ENCODE results near the gene CEP43.

Gene CEP43

DNA sequence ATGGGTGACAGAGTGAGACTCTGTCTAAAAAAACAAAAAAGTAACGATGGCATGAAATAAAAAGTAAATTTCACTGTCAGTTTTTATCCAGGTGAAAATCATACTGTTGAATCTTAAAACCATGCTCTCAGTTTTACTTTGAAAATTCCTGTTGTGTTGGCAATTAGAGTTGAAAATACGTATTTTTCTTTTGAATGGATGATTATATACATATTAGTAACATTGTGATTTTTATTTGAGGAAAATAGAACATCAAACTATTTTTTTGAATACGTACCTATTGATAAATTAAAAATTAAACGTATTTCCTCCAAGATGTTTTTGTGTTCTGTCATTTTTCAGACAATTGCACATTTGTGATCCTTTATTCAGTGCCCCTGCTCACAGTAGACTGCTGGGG, 14.7 kb downstream of the CEP43 start:
- DNase-seq, result no peak

DNA sequence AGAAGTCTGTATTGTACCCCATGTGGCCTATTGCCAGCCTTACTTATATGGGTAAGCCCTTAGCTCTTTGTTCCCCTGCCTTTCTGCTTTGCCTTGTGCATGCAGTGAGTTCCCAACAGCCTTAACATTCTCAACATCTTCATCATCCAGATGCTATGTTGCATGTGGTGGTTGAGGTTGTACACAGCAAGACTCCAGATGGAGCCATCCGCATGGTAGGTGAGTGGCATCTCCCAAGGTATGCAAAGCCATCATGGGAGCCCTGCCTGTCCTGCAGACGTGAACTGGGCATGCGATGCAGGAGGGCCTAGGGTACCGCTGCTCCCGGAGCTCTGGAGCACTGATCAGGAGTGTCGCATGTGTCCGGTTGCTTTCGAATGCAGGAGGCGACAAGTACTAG, 16.1 kb downstream of the CEP43 start:
- DNase-seq, result no peak

DNA sequence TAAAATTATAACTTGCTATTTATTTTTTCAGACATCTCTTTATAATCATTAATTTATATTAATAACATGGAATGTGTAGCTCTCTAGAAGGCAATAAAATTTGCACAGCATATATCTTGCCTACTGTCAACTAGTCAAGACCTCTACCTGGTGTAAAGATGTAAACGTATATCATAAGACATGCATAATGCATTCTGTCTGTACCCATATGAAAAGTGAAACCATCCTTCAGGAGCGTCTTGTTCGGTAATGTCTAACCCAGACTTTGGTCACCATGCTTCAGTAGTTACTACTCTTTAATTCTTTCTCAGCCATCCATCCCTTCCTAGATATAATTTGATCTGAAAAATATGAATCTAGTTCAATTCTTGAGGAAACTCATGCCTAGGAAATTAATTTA, 21.0 kb downstream of the CEP43 start:
- DNase-seq, result no peak

DNA sequence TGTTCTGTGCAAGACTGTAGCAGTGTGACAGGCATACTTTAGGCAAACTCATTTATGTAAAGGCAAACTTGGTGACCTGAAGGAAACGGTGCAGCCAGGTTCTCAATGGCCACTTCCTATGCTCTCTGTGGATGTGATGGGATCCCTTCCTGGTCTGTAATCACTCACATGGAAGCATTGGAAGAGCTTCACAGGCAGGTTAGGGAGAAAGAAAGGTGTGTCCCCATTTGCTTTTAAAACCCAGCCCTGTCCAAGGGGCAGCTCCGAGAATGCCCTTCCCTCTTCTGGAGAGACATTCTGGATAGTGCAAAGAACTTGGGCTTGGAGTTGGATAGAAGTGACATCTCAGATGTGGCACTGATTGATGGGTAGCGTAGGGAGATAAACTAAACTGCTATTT, 28.1 kb downstream of the CEP43 start:
- no peak for DNase-seq

DNA sequence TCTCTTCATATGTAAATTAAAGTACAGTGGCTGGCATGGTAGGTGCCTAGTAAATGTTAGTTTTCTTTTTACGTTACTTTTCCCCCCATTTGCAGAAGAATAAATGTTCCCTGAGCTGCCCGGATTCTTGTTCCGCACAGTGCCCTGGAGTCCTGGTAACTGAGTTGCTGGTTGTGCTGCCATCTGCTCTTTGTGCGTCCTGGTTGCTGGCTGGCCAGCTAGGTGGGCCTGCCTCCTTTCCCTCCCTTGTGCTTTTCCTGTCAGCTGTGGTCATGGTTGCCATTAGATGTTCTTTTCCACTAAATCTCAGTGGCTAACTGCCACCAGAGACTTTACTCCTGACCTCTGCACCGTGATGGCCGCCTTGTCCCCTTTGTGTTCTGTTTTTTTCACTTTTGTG, 28.6 kb downstream of the CEP43 start:
- peak in 2 of 14 donors; percentile 28 to 44 for DNase-seq

DNA sequence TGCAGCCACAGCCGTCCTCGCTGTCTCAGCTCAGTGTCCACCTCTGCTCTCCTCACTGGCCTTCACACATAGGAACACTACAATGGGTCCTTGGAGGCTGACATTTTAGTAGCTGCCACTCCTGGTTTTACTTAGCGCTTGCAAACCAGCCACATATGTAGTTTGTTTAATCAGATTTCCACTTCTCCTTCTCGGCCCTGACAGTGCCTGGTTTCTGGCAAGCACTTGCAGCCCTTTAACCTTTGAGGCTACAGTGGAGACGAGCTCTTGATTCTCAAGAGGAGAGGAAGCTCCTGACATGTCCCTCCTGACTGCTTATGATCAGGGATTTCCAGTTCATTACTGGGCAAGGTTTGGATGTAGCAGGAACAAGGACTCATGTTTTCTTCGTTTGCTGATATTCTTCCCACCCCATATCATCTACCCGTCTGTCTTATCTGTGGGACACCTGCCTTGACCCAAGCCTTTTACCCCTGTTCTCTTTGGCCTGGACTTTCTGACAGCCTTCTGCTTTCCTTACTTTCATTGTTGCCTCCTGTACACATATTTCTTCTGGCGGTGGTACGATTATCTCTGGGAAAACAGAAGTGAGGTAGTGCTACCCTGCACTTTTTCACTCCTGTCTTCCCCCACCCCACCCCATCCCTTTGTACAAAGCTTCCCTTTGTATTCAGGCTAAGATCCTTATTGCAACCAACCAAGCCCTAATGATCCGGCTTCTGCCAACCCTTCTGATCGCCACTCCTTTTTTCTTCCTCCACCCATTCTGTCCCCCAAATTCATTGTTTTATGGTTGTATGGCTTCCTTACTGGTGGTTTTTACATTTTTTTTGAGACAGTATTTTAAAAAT, 31.2 kb downstream of the CEP43 start:
- DNase-seq, result no peak

DNA sequence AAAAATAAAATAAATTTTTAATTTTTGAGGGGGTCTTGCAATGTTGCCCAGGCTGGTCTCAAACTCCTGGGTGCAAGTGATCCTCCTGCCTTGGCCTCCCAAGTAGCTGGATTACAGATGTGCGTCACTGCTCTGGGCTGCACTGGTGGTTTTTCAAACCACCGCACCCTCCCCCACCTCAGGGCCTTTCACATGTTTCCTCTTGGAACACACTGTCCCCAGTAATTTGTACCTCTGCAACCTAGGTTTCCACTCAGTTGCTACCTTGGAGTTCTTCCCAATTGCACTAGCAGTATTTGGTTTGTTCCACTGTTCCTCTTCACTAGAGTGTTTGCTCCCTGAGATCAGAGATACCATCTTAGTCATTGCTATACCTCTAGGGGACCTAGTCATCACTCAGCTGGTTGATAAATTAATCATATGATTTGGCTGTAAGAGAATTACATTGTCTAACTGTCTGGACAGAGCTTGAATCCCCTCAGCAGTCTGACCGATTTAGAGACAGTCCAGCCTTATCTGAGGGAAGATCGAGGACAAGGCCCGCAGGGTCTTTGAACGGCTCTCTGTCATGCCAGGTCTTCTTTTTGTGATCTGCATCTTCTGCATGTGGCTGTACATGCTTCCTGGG, 32.0 kb downstream of the CEP43 start:
- DNase-seq, result no peak

DNA sequence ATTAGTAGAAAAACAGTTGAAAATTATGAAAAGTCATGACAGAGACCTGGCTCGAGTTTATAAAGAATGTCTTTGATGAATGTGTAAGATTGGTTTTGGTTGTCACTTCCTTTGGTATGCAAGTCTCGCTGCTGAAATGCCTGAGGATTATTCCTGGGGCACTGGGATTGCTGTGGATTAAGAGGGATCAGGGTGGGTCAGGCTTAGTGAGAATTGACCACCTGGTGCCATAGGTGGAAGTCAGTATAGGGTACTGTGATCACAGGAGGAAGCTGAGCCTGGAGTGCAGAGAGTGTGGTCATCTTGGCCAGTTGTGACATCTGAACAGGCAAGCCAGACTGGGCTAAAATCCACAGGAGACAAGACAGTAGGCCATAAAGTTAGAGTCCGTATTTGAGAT, 34.9 kb downstream of the CEP43 start:
- no peak for DNase-seq

DNA sequence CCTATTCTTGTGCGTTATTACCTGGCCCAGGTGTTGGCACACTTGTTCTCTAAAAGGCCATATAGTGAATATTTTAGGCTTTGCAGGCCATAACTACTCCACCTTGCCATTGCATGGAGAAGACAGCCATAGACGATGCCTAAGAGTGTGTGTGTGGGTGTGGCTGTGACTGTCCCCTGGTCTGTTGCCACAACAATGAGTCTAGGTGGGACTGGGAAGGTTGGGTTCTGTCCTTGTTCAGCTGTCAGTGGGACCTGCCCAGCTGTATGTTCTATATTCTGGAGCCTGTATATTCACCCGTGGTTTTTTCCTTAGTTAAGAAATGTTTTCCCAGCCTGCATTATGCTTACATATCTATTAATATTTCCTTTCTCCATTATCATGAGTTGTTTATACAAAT, 38.6 kb downstream of the CEP43 start:
- no peak for DNase-seq

DNA sequence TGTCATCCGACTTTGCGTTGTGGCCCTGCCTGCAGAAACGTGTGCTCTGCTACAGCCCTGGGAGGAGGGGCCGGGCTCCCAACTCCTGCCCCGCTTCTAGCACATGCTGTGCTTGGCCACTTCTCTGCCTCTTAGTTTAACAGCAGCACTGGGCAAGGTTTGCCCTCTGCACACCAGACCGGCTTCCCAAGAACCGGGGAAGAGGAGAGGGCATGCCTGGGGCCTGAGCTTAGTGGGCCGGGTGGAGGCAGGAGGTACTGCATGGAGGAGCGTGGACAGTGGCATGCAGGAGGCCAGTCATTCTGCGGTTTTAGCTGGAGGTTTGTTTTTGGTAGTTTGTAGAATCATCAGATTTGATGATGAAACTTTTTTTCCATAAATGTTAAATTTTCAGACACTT, 45.5 kb downstream of the CEP43 start:
- no peak for DNase-seq

DNA sequence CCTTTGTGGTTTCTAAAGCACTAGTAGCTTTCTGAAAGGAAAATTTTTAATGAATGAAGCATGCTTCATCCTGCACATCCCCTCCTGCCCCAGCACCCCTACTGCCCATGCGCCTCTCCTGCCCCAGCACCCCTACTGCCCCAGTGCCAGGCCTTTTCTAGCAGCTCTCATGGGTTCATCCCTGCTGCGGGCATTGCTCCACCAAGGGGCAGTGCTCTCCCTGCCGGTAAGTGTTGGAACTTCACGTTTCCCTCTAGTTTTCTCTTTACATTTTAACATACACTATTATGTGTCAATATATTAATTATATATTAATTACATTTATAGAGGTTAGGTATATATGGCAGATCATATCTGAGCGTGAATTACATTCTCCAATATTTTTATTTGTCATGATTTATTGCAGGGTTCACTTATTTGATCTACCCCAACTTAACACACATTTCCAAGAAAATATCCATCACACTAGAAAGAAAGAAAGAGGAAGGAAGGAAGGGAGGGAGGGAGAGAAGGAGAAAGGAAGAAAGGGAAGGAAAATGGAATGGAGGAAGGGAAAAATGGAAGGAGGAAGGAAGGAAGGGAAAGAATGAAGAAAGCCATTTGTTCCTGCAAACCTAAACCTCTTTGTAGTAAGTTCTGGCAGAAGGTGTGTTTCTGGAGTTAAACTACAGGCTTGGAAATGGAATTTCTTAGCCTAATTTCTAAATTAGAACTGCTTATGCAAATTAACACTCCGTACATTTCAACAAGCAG, 46.8 kb downstream of the CEP43 start:
- DNase-seq, result no peak

DNA sequence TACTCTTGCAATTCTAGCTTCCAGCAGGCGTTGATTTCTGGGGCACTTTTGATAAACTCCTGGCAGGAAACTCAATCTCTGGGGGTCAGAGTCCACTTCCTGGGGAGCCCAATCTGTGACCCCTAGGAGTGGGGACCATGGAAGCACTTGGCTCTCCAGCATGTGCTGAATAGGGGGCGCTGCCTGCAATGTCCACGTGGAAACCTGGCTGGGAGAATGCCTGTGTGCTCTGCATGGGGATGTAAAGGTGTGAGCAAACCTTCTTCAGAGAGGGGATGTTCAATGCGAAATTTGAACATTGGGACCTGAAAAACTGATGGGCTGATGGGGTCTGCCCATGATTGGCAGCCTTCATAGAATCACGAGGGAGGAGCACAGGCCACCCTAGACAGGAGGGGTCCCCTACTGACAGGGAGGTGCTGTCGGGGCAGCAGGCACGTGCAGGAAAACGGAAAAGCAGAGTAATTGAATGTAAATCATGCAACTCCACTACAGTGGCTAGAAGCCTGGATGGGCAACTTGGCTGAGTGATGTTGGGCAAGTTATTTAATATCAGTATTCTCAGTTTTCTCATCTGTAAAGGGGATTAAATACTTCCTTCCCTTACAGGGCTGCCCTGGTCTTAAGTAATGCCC, 47.8 kb downstream of the CEP43 start:
- no peak for DNase-seq

DNA sequence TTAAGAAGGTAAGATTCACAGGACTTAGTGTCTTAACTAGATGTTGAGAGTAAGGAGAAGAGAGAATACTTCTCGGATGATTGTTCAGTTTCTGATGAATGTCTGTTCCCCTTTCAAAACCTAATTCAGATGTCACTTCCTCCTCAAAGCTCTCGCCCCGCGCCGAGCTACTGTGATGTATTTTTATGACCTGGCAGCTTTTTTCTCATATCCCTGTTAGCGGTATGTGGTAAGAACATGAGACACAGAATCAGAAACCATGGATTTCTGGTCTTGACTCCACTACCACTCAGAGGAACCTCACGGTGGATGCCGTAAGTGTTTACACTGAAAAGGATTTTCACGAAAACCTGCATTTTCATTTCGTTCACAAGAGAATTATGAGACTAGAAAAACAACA, 48.4 kb downstream of the CEP43 start:
- DNase-seq, result peak in 1 of 14 donors; percentile 14
